SK-N-SH (cell line): ENCODE results near the gene TAS1R3.

Experiments
- EP300 ChIP-seq, 2 experiments: IDR thresholded peaks; 2 replicates each; pipeline versions ENCODE4 v1.4.0 to v1.6.1; 2012; ENCODE audit warnings: borderline replicate concordance in 1 of 2, low read depth in 1 of 2, low read length in 1 of 2
- GABPA ChIP-seq: IDR thresholded peaks from 2 replicates; pipeline ENCODE4 v1.4.0; 2012; ENCODE audit warnings: low read depth, mild to moderate bottlenecking
- JUND ChIP-seq: IDR thresholded peaks from 2 replicates; pipeline ENCODE4 v1.4.0; 2012
- POLR2AphosphoS5 ChIP-seq: IDR thresholded peaks from 2 replicates; pipeline ENCODE4 v1.6.1; 2012; ENCODE audit warnings: low read depth, low read length
- RCOR1 ChIP-seq: fragments of 150-350 bp; IDR thresholded peaks from 2 replicates; pipeline ENCODE4 v1.6.1; 2017; ENCODE audit warnings: antibody characterized with exemption, low read length
- RFX5 ChIP-seq: IDR thresholded peaks from 2 replicates; pipeline ENCODE4 v1.6.1; 2012; ENCODE audit warnings: mild to moderate bottlenecking, improper control_type of control experiment, low read length
- SIN3A ChIP-seq: IDR thresholded peaks from 2 replicates; pipeline ENCODE4 v1.6.1; 2012; ENCODE audit warnings: low read depth, mild to moderate bottlenecking, low read length, moderate library complexity, borderline replicate concordance
- TAF1 ChIP-seq: IDR thresholded peaks from 2 replicates; pipeline ENCODE4 v1.6.1; 2012; ENCODE audit warnings: low read depth, mild to moderate bottlenecking, low read length, moderate library complexity, borderline replicate concordance
- TF ChIP-seq, protein P1 (sequence below): fragments of 200-600 bp; sonication (generic); IDR thresholded peaks from 2 replicates; pipeline ENCODE4 v1.6.1; 2017; ENCODE audit warnings: antibody characterized with exemption, mild to moderate bottlenecking, moderate library complexity
- TF ChIP-seq, protein P2 (sequence below): fragments of 150-350 bp; IDR thresholded peaks from 2 replicates; pipeline ENCODE4 v1.6.1; 2017; ENCODE audit warnings: antibody characterized with exemption, low read length, low read depth, borderline replicate concordance
- TF ChIP-seq, protein P3 (sequence below): IDR thresholded peaks from 2 replicates; pipeline ENCODE4 v1.6.1; 2012; ENCODE audit warnings: mild to moderate bottlenecking, low read depth, low read length, moderate library complexity
- TF ChIP-seq, protein P4 (sequence below): IDR thresholded peaks from 2 replicates; pipeline ENCODE4 v1.4.0; 2012; ENCODE audit warnings: low read depth, borderline replicate concordance

DNA sequence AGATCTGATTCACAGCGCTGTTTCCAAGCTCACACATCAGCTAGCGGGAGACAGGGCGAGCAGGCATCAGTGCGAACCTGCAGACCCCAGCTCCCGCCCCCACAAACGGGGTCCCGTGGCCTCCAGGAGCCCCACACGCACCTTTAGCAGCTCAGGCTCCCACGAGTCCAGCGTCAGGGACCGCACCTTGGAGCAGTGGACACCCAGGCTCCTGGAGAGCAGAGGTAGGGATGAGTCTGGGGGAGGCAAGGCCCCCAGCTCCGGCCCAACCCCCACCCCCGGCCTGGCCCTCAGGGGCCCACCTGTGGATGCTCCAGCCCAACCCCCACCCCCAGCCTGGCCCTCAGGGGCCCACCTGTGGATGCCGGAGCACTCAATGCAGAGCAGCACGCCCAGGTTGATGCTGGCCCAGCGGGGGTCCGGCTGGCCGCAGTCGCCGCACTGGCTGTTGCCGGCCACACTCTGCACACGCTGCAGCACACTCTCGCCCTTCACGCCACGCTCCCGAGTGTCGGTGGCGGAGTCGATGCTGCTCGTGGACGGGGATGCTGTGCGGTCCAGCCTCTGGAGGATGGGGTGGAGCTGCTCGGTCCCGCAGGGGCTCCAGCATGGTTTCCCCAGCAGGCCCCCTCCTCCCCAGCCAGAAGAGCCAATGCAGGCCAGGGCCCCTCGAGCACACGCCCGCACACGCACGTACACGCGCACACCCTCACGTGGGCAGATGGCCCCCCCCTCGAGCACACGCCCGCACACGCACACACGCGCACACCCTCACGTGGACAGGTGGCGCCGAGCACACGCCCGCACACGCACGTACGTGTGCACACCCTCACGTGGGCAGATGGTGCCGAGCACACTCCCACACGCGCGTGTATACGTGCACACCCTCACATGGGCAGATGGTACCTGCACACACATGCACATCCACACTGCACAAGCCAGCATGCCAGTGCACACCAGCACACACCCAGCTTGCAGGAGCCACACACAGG is 34.7 kb upstream of the TAS1R3 start:
- TF ChIP-seq POLR2AphosphoS5 (no peak), GABPA (no peak), EP300 (IDR thresholded peaks at IDR 0.05; ENCODE audit: borderline replicate concordance in 1 of 2, low read depth in 1 of 2, low read length in 1 of 2) (no peak), SIN3A (no peak), RFX5 (no peak), JUND (no peak), RCOR1 (no peak), TAF1 (no peak)
- TF ChIP-seq, protein P1, sequence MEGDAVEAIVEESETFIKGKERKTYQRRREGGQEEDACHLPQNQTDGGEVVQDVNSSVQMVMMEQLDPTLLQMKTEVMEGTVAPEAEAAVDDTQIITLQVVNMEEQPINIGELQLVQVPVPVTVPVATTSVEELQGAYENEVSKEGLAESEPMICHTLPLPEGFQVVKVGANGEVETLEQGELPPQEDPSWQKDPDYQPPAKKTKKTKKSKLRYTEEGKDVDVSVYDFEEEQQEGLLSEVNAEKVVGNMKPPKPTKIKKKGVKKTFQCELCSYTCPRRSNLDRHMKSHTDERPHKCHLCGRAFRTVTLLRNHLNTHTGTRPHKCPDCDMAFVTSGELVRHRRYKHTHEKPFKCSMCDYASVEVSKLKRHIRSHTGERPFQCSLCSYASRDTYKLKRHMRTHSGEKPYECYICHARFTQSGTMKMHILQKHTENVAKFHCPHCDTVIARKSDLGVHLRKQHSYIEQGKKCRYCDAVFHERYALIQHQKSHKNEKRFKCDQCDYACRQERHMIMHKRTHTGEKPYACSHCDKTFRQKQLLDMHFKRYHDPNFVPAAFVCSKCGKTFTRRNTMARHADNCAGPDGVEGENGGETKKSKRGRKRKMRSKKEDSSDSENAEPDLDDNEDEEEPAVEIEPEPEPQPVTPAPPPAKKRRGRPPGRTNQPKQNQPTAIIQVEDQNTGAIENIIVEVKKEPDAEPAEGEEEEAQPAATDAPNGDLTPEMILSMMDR = no peak
- TF ChIP-seq, protein P2, sequence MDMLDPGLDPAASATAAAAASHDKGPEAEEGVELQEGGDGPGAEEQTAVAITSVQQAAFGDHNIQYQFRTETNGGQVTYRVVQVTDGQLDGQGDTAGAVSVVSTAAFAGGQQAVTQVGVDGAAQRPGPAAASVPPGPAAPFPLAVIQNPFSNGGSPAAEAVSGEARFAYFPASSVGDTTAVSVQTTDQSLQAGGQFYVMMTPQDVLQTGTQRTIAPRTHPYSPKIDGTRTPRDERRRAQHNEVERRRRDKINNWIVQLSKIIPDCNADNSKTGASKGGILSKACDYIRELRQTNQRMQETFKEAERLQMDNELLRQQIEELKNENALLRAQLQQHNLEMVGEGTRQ = no peak
- TF ChIP-seq, protein P3, sequence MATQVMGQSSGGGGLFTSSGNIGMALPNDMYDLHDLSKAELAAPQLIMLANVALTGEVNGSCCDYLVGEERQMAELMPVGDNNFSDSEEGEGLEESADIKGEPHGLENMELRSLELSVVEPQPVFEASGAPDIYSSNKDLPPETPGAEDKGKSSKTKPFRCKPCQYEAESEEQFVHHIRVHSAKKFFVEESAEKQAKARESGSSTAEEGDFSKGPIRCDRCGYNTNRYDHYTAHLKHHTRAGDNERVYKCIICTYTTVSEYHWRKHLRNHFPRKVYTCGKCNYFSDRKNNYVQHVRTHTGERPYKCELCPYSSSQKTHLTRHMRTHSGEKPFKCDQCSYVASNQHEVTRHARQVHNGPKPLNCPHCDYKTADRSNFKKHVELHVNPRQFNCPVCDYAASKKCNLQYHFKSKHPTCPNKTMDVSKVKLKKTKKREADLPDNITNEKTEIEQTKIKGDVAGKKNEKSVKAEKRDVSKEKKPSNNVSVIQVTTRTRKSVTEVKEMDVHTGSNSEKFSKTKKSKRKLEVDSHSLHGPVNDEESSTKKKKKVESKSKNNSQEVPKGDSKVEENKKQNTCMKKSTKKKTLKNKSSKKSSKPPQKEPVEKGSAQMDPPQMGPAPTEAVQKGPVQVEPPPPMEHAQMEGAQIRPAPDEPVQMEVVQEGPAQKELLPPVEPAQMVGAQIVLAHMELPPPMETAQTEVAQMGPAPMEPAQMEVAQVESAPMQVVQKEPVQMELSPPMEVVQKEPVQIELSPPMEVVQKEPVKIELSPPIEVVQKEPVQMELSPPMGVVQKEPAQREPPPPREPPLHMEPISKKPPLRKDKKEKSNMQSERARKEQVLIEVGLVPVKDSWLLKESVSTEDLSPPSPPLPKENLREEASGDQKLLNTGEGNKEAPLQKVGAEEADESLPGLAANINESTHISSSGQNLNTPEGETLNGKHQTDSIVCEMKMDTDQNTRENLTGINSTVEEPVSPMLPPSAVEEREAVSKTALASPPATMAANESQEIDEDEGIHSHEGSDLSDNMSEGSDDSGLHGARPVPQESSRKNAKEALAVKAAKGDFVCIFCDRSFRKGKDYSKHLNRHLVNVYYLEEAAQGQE = no peak
- TF ChIP-seq, protein P4, sequence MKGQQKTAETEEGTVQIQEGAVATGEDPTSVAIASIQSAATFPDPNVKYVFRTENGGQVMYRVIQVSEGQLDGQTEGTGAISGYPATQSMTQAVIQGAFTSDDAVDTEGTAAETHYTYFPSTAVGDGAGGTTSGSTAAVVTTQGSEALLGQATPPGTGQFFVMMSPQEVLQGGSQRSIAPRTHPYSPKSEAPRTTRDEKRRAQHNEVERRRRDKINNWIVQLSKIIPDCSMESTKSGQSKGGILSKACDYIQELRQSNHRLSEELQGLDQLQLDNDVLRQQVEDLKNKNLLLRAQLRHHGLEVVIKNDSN = no peak
